ENCODE results near the gene SORBS1.

The SORBS1 gene

DNA sequence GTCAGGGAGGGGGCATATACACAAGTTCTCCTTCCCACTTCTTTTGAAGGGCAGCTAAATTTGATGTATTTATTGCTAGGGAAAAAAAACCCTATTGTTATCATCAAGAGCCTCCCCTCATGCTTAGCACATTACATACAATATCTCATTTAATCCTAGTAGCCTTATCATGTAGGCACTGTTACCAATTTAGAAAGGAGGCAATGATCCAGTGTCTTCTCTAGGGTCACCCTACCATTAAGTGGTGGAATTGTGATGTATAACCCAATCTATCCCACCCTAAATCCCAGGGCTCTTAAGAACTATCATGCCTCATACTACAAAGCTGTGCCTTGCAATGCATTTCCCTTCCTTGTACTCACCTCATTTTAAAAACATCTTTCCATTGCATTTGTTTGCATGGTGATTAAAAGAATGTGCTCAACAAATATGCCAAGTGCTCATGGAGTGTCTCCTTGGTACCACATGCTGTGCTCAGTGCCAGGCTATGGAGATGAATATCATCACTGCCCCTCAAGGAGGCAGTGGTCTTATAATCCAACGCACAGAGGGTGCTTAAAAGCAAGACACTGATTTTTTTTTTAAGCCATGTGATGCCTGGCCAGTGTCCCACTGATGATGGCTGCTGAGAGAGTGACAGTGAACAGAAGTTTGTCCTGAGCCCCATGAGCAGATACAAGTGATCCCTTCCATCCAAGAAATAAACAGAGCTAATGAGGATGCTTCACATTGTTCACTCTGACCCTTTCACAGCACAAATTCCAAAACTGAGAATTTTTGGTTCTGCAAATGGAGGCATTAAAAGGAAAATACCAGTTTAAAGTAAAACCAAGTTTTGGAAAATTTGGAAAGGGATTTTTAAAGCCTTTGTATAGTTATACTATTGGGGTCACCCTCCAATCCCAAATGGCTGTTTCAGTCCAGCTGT, 98.2 kb downstream of the SORBS1 start:
- DNase-seq (ENCODE audit: low read depth in 2 of 2): no peak

GRCh38 chr10:95461611-95462010, 99.6 kb downstream of the SORBS1 start:
- no peak for DNase-seq (ENCODE audit: low read depth in 2 of 2)

DNA sequence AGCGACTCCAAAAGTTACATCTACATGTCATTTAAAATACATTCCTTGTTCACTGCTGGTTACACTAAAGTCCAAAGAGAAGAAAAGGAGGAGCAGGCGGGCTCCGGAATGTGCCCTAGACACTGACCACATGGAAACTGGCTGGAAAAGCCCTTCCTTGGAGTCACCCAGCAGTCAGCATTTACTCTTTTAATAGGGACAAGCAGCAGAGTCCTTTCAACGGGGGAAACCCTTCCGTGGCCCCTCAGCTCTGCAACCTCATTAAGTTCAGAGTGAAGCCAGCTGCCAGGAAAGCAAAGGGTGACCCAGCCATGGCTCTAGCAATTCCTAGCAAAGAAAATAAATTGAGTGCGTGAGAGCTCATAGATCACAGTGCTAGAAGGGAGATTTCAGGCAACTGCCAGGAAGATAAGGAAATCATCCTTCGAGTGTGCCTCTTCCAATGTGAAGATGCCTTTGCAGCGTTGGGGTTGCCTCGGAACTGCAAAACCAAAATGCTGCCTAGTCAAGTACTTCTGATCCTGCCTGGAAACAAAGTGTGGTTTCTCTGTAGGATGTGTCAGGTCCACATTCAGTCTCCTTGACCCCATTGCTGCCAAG, 101.6 kb downstream of the SORBS1 start:
- no peak for DNase-seq (ENCODE audit: low read depth in 2 of 2)

GRCh38 chr10:95458871-95459270, 102.3 kb downstream of the SORBS1 start:
- DNase-seq (ENCODE audit: low read depth in 2 of 2): no peak

DNA sequence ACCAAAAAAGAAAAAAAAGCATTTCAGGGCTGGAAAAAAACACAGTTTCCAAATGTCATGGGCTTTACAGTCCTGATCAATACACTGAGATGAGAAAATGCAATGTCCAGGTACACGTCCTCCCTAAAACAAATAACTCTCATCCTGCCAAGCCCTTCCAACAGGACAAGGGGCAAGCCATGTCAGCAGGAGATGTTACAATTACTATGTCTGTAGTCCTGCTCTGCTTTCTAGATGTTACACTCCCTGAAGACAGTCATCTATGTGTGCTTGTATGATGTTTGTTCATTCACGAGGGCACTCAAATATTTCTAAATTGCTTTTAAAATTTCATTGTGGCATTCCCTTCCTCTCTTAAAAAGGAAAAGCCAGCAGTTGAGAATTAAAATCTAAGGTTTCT, 103.2 kb downstream of the SORBS1 start:
- DNase-seq (ENCODE audit: low read depth in 2 of 2): no peak

- no peak for DNase-seq (ENCODE audit: low read depth in 2 of 2)
Observed at GRCh38 chr10:95457319-95457886, 103.8 kb downstream of the SORBS1 start.

DNA sequence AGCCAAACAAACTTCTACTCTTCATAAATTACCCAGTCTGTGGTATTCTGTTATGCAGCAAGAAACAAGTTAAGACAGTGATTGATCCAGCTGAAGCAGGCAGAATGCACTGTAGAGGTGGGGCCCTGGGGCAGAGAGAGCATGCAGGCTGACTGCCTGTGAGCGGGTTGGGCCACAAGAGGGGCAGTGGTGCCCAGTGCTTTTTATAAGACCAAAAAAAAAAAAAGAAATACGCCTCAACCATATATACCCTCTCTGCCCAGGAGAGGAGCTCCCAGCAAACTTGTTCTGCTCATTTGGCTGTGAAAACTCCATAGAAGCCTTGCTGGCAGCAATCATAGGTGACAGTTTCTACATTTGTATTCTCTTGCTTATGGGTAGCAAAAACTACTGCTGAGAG, 104.7 kb downstream of the SORBS1 start:
- DNase-seq (ENCODE audit: low read depth in 2 of 2): no peak

DNA sequence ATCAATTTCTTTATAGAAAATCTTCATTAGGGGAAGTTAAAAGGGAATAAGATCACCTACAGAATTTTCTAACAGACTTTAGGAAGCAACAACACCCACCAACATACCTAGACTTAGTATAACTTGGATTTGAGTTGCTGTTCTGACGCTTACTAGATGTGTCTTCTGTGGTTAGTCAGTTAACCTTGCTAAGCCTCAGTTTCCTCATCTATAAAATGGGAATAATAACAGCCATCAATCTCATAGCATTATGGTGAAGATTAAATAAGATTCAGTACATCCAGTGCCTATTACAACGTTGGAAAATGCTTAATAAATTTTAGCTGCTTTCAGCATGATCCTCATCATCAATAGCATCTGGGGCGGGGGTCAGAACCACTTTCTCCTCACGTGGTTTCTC, 106.2 kb downstream of the SORBS1 start:
- DNase-seq (ENCODE audit: low read depth in 2 of 2): no peak

- DNase-seq (ENCODE audit: low read depth in 2 of 2): no peak
Observed at GRCh38 chr10:95454356-95454755, 106.8 kb downstream of the SORBS1 start.

DNA sequence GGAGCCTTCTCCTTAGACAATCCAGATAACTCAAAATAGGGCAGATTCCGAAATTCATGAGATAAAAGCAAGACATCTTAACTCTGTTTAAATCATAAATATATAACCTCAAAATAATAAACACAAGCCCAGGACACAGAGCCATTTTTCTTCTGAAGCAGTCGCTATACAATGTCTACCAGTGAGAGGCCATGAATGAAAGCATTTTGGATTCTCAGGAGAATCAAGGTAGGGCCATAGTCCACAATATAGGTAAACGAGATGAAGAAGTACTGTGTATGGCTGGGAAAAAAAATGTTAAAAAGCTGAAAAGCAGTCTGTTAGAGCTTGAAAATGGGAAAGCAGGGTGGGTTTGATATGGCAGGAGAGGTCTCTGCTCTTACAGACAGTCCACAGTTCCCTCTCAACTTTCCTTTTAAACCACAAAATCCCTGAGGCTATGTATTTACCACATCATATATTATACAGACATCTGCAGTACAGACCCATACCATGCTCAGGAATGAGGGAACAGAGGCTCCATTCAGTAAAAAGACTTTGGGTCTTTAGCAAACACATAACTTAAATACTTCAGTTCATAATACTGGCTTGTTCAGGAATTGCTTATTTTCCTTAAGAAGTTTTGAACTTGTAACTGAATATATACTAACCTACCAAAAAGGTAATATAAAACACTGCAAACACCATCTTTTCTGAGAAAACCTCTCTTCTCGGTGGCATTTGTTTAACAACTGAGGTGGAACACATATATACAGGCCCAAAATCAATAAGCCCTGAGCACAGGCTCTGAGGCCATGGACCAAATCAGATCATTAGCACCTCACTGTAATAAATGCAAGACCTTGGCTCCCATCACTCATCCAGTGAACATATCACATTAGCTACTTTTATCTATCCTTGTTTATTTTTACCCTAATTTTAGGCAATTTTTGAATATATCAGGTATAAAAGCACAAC, 109.3 kb downstream of the SORBS1 start:
- DNase-seq (ENCODE audit: low read depth in 2 of 2): no peak

GRCh38 chr10:95451150-95451549, 110.0 kb downstream of the SORBS1 start:
- DNase-seq (ENCODE audit: low read depth in 2 of 2): no peak

DNA sequence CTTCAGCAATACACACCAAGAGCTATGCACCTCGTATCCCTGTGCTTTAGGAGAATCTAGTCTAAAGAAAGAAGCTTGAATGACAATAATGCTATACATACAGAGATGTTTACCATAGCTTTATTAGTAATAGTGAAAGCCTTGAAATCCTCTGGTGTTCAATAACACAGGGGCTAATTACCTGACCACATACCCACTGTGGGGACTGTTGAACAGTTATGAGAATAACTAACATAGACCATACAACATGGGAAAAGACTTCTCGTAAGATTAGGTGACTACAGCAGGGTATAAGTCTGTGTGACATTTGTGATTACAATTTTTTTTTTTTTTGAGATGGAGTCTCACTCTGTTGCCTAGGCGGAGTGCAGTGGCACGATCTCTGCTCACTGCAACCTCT, 111.0 kb downstream of the SORBS1 start:
- DNase-seq (ENCODE audit: low read depth in 2 of 2): no peak

DNA sequence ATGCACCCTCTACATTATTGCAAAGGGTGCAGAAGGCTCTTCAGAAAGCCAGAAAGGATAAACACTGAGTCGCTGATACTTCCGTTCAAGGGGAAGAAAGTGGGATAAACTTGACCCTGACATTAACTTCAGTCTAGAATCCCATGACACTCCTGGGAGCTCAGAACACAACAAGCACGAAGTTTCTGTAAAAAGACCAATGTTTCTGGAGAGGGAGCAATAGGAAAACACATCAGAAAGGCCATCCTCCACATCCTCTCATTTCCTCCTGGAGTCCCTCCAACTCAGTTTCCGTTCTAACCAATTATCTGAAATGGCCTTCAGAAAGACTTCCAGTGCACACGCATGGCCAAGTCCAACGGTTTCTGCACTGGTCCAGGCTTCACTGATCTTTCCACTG, 113.5 kb downstream of the SORBS1 start:
- DNase-seq (ENCODE audit: low read depth in 2 of 2): no peak

DNA sequence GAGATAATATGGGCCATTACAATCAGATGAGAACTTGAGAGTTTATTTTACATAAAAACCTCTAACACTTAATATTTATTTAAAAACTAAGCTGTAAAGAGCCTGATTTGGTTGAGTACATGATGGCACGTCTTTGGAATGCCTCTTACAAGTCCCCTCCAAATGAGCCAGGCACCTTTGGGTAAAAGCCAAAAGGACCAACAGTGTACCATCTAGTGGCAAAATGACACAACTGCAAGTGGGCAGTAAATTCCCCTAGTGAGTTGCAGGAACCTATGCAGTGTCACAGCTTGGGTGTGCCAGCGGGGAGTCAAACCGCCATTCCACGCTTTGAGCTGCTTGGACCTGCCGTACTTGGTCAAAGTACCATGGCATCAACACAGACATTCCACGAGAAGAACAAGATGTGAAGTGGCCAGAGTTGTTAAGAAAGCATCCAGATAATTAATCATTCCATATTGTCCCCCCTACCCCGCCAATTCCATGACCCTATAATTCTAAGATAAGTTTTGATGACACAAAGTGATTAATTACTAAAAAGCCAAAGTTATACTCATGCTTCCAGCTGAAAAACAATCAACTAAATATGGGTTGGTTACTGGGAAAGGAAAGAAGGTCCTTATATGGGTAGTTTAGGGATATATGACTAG, 115.2 kb downstream of the SORBS1 start:
- peak in 1 of 2 donors; percentile 5 for DNase-seq (ENCODE audit: low read depth in 2 of 2)

DNA sequence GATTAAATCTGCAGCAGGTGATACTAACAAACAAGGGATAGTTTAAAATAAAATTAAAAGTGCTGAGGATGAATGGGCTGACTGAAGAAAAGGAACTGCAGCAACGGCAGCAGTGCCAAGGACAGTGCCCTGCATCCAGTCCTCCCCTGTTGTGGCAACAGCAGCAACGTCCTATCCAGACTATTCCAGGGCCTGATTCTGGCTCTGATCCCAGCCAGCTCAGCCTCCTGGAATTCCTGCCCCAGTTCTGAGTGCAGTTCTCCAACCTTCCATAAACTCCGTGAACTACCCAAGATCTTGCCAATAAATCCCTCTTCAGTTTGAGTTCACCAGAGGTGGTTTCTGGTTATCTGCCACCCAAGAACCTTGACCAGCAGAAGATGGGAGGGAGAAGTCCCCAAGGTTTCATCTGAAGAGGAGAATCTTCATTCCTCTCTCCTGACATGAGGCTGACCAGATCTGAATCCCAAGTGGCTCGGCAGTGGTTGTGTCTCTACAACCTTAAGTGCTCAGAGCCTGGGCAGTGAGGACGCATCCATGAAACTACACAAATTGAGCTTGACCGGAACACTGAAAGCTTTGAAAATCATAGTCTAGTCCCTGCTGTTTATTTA, 115.8 kb downstream of the SORBS1 start:
- no peak for DNase-seq (ENCODE audit: low read depth in 2 of 2)

GRCh38 chr10:95444792-95445191, 116.4 kb downstream of the SORBS1 start:
- no peak for DNase-seq (ENCODE audit: low read depth in 2 of 2)

DNA sequence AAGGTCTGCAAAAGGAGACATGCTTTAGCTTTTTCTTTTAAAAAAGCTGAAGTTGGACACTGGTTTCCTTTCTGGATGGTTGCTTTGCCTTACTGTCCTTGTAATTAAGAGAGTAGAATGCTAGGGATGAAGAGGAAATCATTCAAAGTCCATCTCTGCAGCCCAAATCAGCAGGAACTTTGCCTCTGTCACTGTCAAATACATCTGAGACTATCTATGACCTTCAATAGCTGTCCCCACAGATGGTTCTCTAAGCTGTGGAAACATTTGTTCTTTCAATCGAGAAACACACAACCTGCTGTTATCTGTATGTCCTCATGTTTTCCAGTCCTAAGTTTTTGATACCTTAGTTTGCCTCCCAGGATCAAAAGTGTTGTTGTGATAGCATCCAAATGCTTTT, 117.5 kb downstream of the SORBS1 start:
- no peak for DNase-seq (ENCODE audit: low read depth in 2 of 2)

- DNase-seq (ENCODE audit: low read depth in 2 of 2): no peak
Observed at GRCh38 chr10:95442341-95442740, 118.8 kb downstream of the SORBS1 start.

- DNase-seq (ENCODE audit: low read depth in 2 of 2): no peak
Observed at GRCh38 chr10:95441547-95441923, 119.6 kb downstream of the SORBS1 start.

- no peak for DNase-seq (ENCODE audit: low read depth in 2 of 2)
Observed at GRCh38 chr10:95440756-95441546, 120.2 kb downstream of the SORBS1 start.

All from stimulated activated CD4-positive, alpha-beta T cell treated with anti-CD3 and anti-CD28 coated beads, Interleukin-1b, Interleukin-23, amount 100 ng/mL, for 4 hours (primary cell).